PC-3 (cell line): Measurements from ENCODE around the gene CACNA1D.

ENCODE experiments used
- CTCF ChIP-seq: fragments of 300-600 bp; sonication (generic); conservative IDR thresholded peaks from 2 replicates; pipeline ENCODE4 v1.5.1; 2017; ENCODE audit warnings: antibody characterized with exemption, low read depth, mild to moderate bottlenecking, low read length
- EZH2 ChIP-seq: fragments of 300-600 bp; sonication (generic); IDR thresholded peaks from one replicate; pipeline ENCODE4 v1.6.1; 2017; ENCODE audit warnings: antibody characterized with exemption, mild to moderate bottlenecking, low read length; ENCODE audit not compliant: unreplicated experiment
- EZH2phosphoT487 ChIP-seq: fragments of 300-600 bp; sonication (generic); IDR thresholded peaks from 2 replicates; pipeline ENCODE4 v1.6.1; 2018; ENCODE audit warnings: mild to moderate bottlenecking, antibody characterized with exemption, low read length, borderline replicate concordance

- TF ChIP-seq CTCF, result no peak
- TF ChIP-seq EZH2phosphoT487, result no peak
- no peak for TF ChIP-seq EZH2
Measured at GRCh38 chr3:53688989-53689388, 194.6 kb downstream of the CACNA1D start.
